HFFc6 (cell line): ENCODE results near the gene DAZAP1. TPM values are rescaled to one million over a fixed set of nuclear protein-coding genes. Genes with fewer than 3 reads are reported as not detected.

Source experiments
- DNase-seq: peaks from one replicate; pipeline ENCODE4 v3.0.0-alpha.2; 2018
- H3K27ac Mint-ChIP-seq: 2 replicates; pipeline ENCODE4 v1.8.0; 2020; ENCODE audit warnings: mild to moderate bottlenecking, mixed read lengths
- H3K27me3 Mint-ChIP-seq: 2 replicates; pipeline ENCODE4 v1.8.0; 2021; ENCODE audit warnings: mild to moderate bottlenecking, moderate library complexity, mixed read lengths; ENCODE audit not compliant: insufficient read depth
- H3K36me3 Mint-ChIP-seq: 2 replicates; pipeline ENCODE4 v1.8.0; 2021; ENCODE audit warnings: low read depth, mixed read lengths
- H3K4me1 Mint-ChIP-seq: 2 replicates; pipeline ENCODE4 v1.8.0; 2020; ENCODE audit warnings: low read depth, mixed read lengths
- H3K4me3 Mint-ChIP-seq: 2 replicates; pipeline ENCODE4 v1.8.0; 2020; ENCODE audit warnings: mild to moderate bottlenecking, moderate library complexity, mixed read lengths
- H3K9me3 Mint-ChIP-seq: 2 replicates; pipeline ENCODE4 v1.8.0; 2020; ENCODE audit warnings: mild to moderate bottlenecking, mixed read lengths
- total RNA-seq, 6 experiments: library from RNA; stranded (reverse); fragmentation: NEBNext Ultra II Directional; extraction: Animal tissue kit (Norgen Biotek cat#: 25700); gene quantifications; 2 replicates in 1 of 6; 3 replicates in 5 of 6; pipeline ENCODE4 v1.2.3, GENCODE V29; 2021
- TF ChIP-seq, protein P1 (sequence below): fragments of 200-600 bp; sonication (generic); IDR thresholded peaks from 2 replicates; pipeline ENCODE4 v1.5.0; 2021; ENCODE audit warnings: antibody characterized with exemption, mild to moderate bottlenecking

DAZAP1 gene
- total RNA-seq, 6 experiments from 2014 or later, result 87.2 to 109 (median 103) TPM

DNA sequence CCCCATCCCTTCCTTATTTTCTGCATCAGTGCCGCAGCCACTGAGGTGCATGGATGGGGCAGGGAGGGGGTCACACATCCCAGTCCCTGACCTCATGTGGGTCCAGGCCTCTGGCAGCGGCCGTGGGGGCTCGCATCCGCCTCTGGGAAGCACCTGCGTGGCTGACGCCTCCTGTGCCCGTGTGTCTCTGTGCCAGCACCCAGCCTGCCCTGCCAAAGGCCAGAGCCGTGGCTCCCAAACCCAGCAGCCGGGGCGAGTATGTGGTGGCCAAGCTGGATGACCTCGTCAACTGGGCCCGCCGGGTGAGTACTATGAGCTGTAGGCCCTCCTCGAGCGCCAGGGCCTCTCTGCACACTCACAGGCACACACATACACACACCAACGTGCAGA, 18.8 kb upstream of the DAZAP1 start:
- TF ChIP-seq, protein P1, sequence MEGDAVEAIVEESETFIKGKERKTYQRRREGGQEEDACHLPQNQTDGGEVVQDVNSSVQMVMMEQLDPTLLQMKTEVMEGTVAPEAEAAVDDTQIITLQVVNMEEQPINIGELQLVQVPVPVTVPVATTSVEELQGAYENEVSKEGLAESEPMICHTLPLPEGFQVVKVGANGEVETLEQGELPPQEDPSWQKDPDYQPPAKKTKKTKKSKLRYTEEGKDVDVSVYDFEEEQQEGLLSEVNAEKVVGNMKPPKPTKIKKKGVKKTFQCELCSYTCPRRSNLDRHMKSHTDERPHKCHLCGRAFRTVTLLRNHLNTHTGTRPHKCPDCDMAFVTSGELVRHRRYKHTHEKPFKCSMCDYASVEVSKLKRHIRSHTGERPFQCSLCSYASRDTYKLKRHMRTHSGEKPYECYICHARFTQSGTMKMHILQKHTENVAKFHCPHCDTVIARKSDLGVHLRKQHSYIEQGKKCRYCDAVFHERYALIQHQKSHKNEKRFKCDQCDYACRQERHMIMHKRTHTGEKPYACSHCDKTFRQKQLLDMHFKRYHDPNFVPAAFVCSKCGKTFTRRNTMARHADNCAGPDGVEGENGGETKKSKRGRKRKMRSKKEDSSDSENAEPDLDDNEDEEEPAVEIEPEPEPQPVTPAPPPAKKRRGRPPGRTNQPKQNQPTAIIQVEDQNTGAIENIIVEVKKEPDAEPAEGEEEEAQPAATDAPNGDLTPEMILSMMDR, result no peak
- H3K4me1 Mint-ChIP-seq, result peaks cover 7% of the 10 kb centered on the region; the same call in 1 of the 2 replicates
- H3K4me3 Mint-ChIP-seq, result no peak overlapping the region
- H3K9me3 Mint-ChIP-seq, result no peaks in the 10 kb centered on the region
- no peak overlapping the region for H3K27ac Mint-ChIP-seq
- DNase-seq, result no peak
- peaks cover 21% of the 10 kb centered on the region for H3K36me3 Mint-ChIP-seq
- peaks cover 1% of the 10 kb centered on the region; the same call in 1 of the 2 replicates for H3K27me3 Mint-ChIP-seq

DNA sequence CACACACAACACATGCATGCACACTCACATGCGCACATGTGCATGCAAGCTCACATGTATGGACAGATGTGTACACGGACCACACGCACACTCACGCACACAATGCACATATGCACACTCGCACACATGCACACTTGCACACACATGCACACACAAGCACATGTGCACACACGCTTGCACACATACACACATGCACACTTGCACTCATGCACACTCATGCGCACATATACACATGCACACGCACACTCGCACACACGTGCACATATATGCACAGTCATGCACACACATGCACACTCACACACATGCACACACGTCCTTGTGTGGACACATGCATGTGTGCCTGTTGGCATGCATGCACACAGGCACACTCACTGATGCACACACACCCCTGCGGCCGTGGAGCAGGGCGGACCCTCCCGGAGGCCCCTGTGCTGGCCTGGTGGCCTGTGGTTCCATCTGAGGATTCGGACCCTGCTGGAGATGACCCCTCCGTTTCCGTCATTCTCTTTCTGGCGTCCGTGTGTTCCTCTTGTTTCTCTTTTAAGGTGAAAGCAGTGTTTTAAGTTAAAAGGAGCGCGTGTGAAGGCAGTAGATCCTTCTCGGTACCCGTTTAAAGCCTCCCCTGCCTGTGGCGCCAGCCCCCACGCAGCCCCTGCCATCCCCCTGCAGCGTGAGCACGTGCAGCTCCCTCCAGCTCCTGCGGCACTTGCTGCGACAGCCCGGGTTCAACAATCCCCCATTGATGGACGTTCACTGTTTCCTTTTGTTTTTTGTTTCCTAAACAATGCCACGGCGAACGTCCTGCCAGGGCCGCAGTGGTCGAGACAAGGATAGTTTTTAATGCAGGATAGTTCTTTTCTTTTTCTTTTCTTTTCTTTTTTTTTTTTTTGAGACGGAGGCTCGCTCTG, 18.1 kb upstream of the DAZAP1 start:
- TF ChIP-seq, protein P1, result no peak
- H3K4me3 Mint-ChIP-seq, result no peak overlapping the region

DNA sequence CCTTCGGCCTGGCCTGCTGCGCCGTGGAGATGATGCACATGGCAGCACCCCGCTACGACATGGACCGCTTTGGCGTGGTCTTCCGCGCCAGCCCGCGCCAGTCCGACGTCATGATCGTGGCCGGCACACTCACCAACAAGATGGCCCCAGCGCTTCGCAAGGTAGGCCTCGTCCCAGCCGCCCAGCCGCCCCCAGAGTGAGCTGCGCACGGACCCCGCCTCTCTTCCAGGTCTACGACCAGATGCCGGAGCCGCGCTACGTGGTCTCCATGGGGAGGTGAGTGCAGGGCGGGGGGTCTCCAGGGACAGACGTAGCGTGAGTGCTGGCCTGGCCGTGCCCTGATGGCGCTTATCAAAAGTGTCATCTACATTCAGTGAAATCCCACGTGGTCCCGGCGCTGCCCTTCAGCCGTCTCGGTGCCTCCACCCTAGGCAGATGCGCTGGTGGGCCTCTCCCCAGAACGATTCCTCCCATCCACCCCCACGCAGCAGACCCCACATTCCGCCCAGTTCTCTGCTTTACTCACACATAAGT, 16.4 kb upstream of the DAZAP1 start:
- no peak for DNase-seq
- Mint-ChIP-seq H3K4me3 (no peak overlapping the region), H3K27ac (no peak overlapping the region), H3K36me3 (peaks cover 21% of the 10 kb centered on the region), H3K9me3 (no peaks in the 10 kb centered on the region), H3K27me3 (no peaks in the 10 kb centered on the region), H3K4me1 (no peaks in the 10 kb centered on the region)
- TF ChIP-seq, protein P1, result no peak

More for the DNA sequence above, 18.1 kb upstream of the DAZAP1 start:
- Mint-ChIP-seq H3K36me3 (peaks cover 21% of the 10 kb centered on the region), H3K27ac (no peak overlapping the region), H3K4me1 (peaks cover 5% of the 10 kb centered on the region; the same call in 1 of the 2 replicates), H3K27me3 (peaks cover 1% of the 10 kb centered on the region; the same call in 1 of the 2 replicates), H3K9me3 (no peaks in the 10 kb centered on the region)
- no peak for DNase-seq

DNA sequence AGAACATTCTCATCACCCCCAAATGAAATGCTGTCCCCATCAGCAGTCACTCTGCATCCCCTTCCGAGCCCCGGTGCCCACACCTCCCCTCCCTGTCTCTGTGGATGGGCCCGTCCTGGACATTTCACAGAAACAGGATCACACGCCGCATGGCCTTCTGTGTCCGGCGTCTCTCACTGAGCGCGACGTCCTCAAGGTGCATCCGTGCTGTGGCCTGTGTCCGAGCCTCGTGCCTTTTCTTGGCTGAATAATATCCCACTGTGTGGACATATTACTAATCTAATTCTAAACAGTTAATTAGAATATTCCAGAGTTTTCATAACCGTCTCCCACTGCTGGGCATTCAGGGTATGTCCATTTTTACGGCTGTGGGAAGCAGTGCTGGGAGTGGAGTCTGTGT, 15.0 kb upstream of the DAZAP1 start:
- TF ChIP-seq, protein P1, result no peak; the same call in 1 of the 2 replicates
- no peak overlapping the region for H3K4me3 Mint-ChIP-seq

DNA sequence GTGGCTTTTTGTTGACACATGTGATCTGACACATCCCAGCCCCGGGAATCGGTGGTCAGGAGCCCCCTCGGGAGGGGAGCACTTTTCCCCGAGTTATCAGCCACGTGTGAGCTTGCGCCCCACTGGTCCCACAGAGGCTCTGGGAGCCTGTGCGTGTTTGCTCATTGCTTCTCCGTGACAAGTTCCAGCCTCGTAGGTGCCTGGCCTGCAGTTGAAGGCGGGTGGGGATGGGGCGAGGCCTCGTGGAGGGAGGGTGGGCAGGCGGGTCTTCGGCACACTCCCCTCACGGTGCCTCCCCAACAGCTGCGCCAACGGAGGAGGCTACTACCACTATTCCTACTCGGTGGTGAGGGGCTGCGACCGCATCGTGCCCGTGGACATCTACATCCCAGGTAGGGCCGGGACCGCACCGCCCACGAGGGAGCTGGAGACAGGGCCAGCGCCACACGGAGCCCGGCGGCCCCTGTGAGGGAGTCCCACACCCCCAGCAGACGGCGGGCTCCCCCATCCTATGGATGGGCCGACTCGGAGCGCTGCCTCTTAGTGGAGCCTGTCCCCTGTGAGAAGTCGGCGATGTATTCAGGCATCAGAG, 14.4 kb upstream of the DAZAP1 start:
- Mint-ChIP-seq H3K4me1 (no peaks in the 10 kb centered on the region), H3K4me3 (no peak overlapping the region)
- TF ChIP-seq, protein P1, result no peak

More for the DNA sequence above, 15.0 kb upstream of the DAZAP1 start:
- Mint-ChIP-seq H3K27ac (no peak overlapping the region), H3K9me3 (no peaks in the 10 kb centered on the region), H3K27me3 (no peaks in the 10 kb centered on the region), H3K4me1 (no peaks in the 10 kb centered on the region), H3K36me3 (peaks cover 21% of the 10 kb centered on the region)
- DNase-seq, result no peak

More for the DNA sequence above, 14.4 kb upstream of the DAZAP1 start:
- DNase-seq, result no peak
- 0 out of 2 replicates have a peak, but pooled peaks cover 1% of the 10 kb centered on the region for H3K27me3 Mint-ChIP-seq
- H3K9me3 Mint-ChIP-seq, result no peaks in the 10 kb centered on the region
- peaks cover 21% of the 10 kb centered on the region for H3K36me3 Mint-ChIP-seq
- no peak overlapping the region for H3K27ac Mint-ChIP-seq
